CD4-positive, alpha-beta T cell (primary cell): ENCODE data around the gene TREX2. TPM values are rescaled to one million over a fixed set of nuclear protein-coding genes. Genes with fewer than 3 reads are reported as not detected.
"Not testable (repeated sequence)": the region's sequence is repeated elsewhere in the genome, so short reads cannot be mapped to it uniquely, and the experiment has no call there.

Experiments
- ATAC-seq: fragments of 200-7000 bp; cut with Tn5 transposase; one replicate; pipeline ENCODE4 v1.10.0; 2022; ENCODE audit warnings: mild to moderate bottlenecking; ENCODE audit not compliant: poor library complexity
- CTCF ChIA-PET: fragments of 350-600 bp; sonication (Branson Sonifier 250); formaldehyde crosslinking; loops from one replicate; lab custom pipeline; 2021; ENCODE audit warnings: antibody characterized with exemption, inconsistent platforms; lab: Charles Lee
- POLR2A ChIA-PET: fragments of 350-600 bp; sonication (Branson Sonifier 250); formaldehyde crosslinking; loops from one replicate; lab custom pipeline; 2021; ENCODE audit warnings: antibody characterized with exemption, inconsistent platforms; lab: Charles Lee
- DNase-seq, 14 experiments: peaks; one replicate each; pipeline ENCODE4 v3.0.0-alpha.2; 2013 to 2020; ENCODE audit warnings: mixed read lengths in 2 of 14
- H3K27ac ChIP-seq, 2 donors: one replicate each; pipeline versions ENCODE4 v1.5.1 to v1.7.0; 2013; ENCODE audit warnings: low read length in 2 of 2, low read depth in 1 of 2, mild to moderate bottlenecking in 1 of 2
- H3K27me3 ChIP-seq, 2 experiments: 1 replicate in 1 of 2; 2 replicates in 1 of 2; pipeline versions ENCODE4 v1.6.1 to v1.7.0; 2013; ENCODE audit warnings: low read length in 2 of 2, control low read depth in 1 of 2, mild to moderate bottlenecking in 1 of 2, moderate library complexity in 1 of 2; ENCODE audit not compliant: insufficient read depth in 2 of 2, control insufficient read depth in 1 of 2
- H3K36me3 ChIP-seq: one replicate; pipeline ENCODE4 v1.6.1; 2013; ENCODE audit warnings: low read length, control low read depth; ENCODE audit not compliant: insufficient read depth
- H3K4me1 ChIP-seq: one replicate; pipeline ENCODE4 v1.6.1; 2013; ENCODE audit warnings: low read length, control low read depth; ENCODE audit not compliant: insufficient read depth
- H3K4me3 ChIP-seq: one replicate; pipeline ENCODE4 v1.5.1; 2013; ENCODE audit warnings: mild to moderate bottlenecking, low read length, moderate library complexity
- H3K9me3 ChIP-seq, 2 experiments: 1 replicate in 1 of 2; 2 replicates in 1 of 2; pipeline versions ENCODE4 v1.6.1 to v1.7.0; 2013; ENCODE audit warnings: low read length in 2 of 2, mild to moderate bottlenecking in 2 of 2, control low read depth in 1 of 2, moderate library complexity in 1 of 2; ENCODE audit not compliant: control insufficient read depth in 1 of 2, insufficient read depth in 1 of 2
- H3K27ac Mint-ChIP-seq: one replicate; pipeline ENCODE4 v1.8.0; 2020; ENCODE audit warnings: mixed read lengths
- H3K27me3 Mint-ChIP-seq: one replicate; pipeline ENCODE4 v1.8.0; 2021; ENCODE audit warnings: mixed read lengths
- H3K36me3 Mint-ChIP-seq: one replicate; pipeline ENCODE4 v1.8.0; 2021; ENCODE audit warnings: low read depth, mixed read lengths
- H3K4me1 Mint-ChIP-seq: one replicate; pipeline ENCODE4 v1.8.0; 2021; ENCODE audit warnings: low read depth, mixed read lengths
- H3K4me3 Mint-ChIP-seq: one replicate; pipeline ENCODE4 v1.8.0; 2020; ENCODE audit warnings: mild to moderate bottlenecking, mixed read lengths
- H3K9me3 Mint-ChIP-seq: one replicate; pipeline ENCODE4 v1.8.0; 2020; ENCODE audit warnings: mixed read lengths
- intact Hi-C, 2 experiments: fragments of 100-400 bp; cut with DNase I in 1 of 2; cut with micrococcal nuclease in 1 of 2; formaldehyde crosslinking; loops; one replicate each; pipeline versions ENCODE4 v1.15.1 to v1.9.0; 2023 to 2025; cut with DNase I, micrococcal nuclease
- total RNA-seq, 174 experiments: library from RNA in 2 of 174; stranded (reverse) in 2 of 174; gene quantifications; one replicate each; pipeline ENCODE4 v1.2.3 and lab custom pipeline; 2021 to 2026
- TF ChIP-seq, protein P1 (sequence below): fragments of 200-600 bp; IDR thresholded peaks from one replicate; pipeline ENCODE4 v1.8.0; 2022; ENCODE audit warnings: antibody characterized with exemption, mild to moderate bottlenecking

The TREX2 gene
- total RNA-seq, 2 experiments from 2014 or later = 1.1 to 1.4 TPM

DNA sequence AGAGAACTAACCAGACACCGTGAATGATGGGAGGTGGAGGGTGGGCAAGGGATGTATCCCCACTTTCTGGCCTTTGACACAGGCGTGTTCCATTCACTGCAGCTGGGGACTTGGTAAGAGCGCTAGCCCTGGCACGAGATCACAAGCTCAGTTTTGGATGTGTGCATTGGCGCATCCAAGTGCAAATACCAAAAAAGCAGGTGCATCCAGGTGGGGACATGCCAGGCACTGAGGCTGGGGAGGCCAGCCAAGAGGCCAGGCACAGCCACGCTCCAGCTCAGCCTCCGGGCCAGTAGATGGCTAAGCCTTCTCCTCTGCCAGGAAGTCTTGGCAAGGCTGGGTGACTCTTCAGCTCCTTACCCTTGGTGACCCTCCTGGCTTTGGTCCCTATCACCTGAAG is 39.0 kb downstream of the TREX2 start:
- intact Hi-C loops = no loop called here
- peaks cover under 1% of the 10 kb centered on the region for H3K27me3 Mint-ChIP-seq
- H3K4me1 Mint-ChIP-seq = peaks cover 1% of the 10 kb centered on the region
- DNase-seq = no peak
- TF ChIP-seq, protein P1, sequence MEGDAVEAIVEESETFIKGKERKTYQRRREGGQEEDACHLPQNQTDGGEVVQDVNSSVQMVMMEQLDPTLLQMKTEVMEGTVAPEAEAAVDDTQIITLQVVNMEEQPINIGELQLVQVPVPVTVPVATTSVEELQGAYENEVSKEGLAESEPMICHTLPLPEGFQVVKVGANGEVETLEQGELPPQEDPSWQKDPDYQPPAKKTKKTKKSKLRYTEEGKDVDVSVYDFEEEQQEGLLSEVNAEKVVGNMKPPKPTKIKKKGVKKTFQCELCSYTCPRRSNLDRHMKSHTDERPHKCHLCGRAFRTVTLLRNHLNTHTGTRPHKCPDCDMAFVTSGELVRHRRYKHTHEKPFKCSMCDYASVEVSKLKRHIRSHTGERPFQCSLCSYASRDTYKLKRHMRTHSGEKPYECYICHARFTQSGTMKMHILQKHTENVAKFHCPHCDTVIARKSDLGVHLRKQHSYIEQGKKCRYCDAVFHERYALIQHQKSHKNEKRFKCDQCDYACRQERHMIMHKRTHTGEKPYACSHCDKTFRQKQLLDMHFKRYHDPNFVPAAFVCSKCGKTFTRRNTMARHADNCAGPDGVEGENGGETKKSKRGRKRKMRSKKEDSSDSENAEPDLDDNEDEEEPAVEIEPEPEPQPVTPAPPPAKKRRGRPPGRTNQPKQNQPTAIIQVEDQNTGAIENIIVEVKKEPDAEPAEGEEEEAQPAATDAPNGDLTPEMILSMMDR = no peak
- no peaks in the 10 kb centered on the region for H3K36me3 ChIP-seq
- H3K27ac ChIP-seq = no peak overlapping the region
- no peak overlapping the region for H3K27ac Mint-ChIP-seq
- POLR2A ChIA-PET = no interaction called here
- no peak for ATAC-seq
- no peaks in the 10 kb centered on the region for H3K9me3 Mint-ChIP-seq
- no peaks in the 10 kb centered on the region for H3K27me3 ChIP-seq
- CTCF ChIA-PET = no interaction called here
- H3K4me3 ChIP-seq = no peak overlapping the region
- no peaks in the 10 kb centered on the region for H3K36me3 Mint-ChIP-seq
- H3K4me3 Mint-ChIP-seq = no peak overlapping the region
- peaks cover 8% of the 10 kb centered on the region for H3K4me1 ChIP-seq
- H3K9me3 ChIP-seq = no peaks in the 10 kb centered on the region

DNA sequence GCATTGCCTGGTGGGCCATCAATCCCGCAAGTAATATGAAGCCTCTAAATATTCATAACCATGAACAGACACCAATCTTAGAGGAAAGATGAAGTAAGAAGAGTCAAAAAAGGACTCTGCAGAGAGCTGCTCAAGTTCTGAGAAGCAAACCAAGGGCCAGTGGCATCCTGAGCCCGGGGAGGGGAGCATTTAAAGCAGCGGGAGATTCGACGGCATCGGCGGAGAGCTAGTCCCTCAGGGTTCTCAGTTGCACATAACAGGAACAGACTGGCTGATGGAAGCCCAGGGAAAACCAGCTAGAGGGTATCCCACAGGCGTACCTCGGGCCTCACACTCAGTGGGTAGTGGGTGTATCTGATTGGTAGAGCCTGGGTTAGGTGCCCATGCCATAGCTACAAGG is 39.8 kb downstream of the TREX2 start:
- intact Hi-C loops = no loop called here
- no peaks in the 10 kb centered on the region for H3K36me3 ChIP-seq

DNA sequence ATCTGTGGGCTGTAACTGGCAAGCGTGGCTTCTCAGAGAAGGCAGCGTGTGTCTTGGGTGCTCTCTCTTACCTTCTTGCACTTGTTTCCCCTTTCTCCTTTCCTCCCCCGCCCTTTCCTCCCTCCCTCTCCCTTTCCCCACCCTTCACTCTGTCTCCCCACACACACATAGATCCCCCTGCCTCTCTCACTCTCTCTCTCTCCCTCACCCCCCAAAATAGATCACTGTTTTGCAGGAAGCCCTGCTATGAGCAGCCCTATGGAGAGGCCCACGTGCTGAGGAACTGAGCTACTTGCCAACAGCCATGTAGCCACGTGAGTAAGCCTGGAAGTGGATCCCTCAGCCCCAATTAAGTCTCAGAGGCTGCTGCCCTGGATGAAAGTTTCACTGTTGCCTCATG is 40.4 kb downstream of the TREX2 start:
- ATAC-seq (no peak), DNase-seq (no peak)
- Mint-ChIP-seq H3K9me3 (no peaks in the 10 kb centered on the region), H3K4me1 (no peaks in the 10 kb centered on the region), H3K4me3 (no peak overlapping the region), H3K36me3 (no peaks in the 10 kb centered on the region), H3K27me3 (no peaks in the 10 kb centered on the region), H3K27ac (no peak overlapping the region)
- no peak overlapping the region for H3K4me3 ChIP-seq
- no peaks in the 10 kb centered on the region for H3K27me3 ChIP-seq
- H3K4me1 ChIP-seq = no peaks in the 10 kb centered on the region
- intact Hi-C loops = no loop called here
- H3K36me3 ChIP-seq = no peaks in the 10 kb centered on the region
- no peaks in the 10 kb centered on the region for H3K9me3 ChIP-seq
- no peak overlapping the region for H3K27ac ChIP-seq
- TF ChIP-seq, protein P1 = no peak
- POLR2A ChIA-PET = no interaction called here
- CTCF ChIA-PET = no interaction called here

More for the DNA sequence above, 39.8 kb downstream of the TREX2 start:
- POLR2A ChIA-PET = no interaction called here
- H3K4me3 ChIP-seq = no peak overlapping the region
- Mint-ChIP-seq H3K9me3 (no peaks in the 10 kb centered on the region), H3K4me1 (no peaks in the 10 kb centered on the region), H3K27ac (no peak overlapping the region), H3K4me3 (no peak overlapping the region), H3K36me3 (no peaks in the 10 kb centered on the region), H3K27me3 (no peaks in the 10 kb centered on the region)
- CTCF ChIA-PET = no interaction called here
- H3K27me3 ChIP-seq = no peaks in the 10 kb centered on the region
- ATAC-seq = no peak
- peaks cover 3% of the 10 kb centered on the region for H3K4me1 ChIP-seq
- H3K9me3 ChIP-seq = no peaks in the 10 kb centered on the region
- TF ChIP-seq, protein P1 = no peak
- H3K27ac ChIP-seq = no peak overlapping the region
- no peak for DNase-seq

DNA sequence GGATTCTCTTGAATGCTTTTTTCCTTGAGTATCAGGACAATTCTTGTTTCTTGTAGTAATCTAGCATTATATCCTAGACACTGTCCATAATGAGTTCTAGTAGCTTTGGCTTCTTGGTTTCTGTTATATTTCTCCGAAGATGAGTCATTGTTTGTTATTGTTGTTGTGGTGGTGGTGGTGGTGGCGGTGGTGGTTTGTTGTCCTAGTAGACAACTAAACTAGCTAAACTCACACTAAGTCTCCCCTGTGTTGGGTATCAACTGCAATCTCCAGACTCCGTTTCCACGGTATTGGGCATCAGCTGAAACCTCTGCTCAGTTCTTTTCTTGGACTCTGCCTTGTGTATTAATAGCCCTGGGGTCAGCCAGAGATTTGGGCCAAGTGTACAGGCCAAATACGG is 41.5 kb downstream of the TREX2 start:
- H3K27ac ChIP-seq, H3K4me3 ChIP-seq, H3K9me3 ChIP-seq, CTCF ChIA-PET, H3K27me3 ChIP-seq, H3K4me1 ChIP-seq, H3K27me3 Mint-ChIP-seq, ATAC-seq, H3K4me1 Mint-ChIP-seq, intact Hi-C loops, H3K27ac Mint-ChIP-seq, POLR2A ChIA-PET, DNase-seq, H3K9me3 Mint-ChIP-seq, H3K36me3 ChIP-seq, H3K36me3 Mint-ChIP-seq, H3K4me3 Mint-ChIP-seq: not testable (repeated sequence)
